H1 (cell line): Measurements from ENCODE around the gene DGCR8. TPM values are rescaled to one million over a fixed set of nuclear protein-coding genes. Genes with fewer than 3 reads are reported as not detected.

Experiments
- CTCF ChIA-PET: fragments of 300-600 bp; sonication (Branson Sonifier 250); formaldehyde crosslinking; loops from one replicate; lab custom pipeline; 2021; ENCODE audit not compliant: partially characterized antibody; lab: Charles Lee
- POLR2A ChIA-PET: fragments of 300-600 bp; sonication (Branson Sonifier 250); formaldehyde crosslinking; loops from one replicate; lab custom pipeline; 2021; ENCODE audit warnings: inconsistent platforms; ENCODE audit not compliant: partially characterized antibody; lab: Charles Lee
- DNase-seq, 2 experiments: peaks; one replicate each; pipeline versions ENCODE4 v3.0.0 to v3.0.0-alpha.2; 2010 to 2022; ENCODE audit warnings: low spot score in 2 of 2, low read depth in 1 of 2, mixed read lengths in 1 of 2
- FAIRE-seq: peaks from 2 replicates; lab custom pipeline; 2011; peaks lifted over from hg19 to GRCh38; lab: Jason Lieb, UNC
- H2AFZ ChIP-seq: 2 replicates; pipeline ENCODE4 v1.8.1; 2012; ENCODE audit warnings: low read length, inconsistent platforms
- H2AK5ac ChIP-seq: 2 replicates; pipeline ENCODE4 v1.6.1; 2013; ENCODE audit warnings: low read depth, low read length
- H2BK120ac ChIP-seq: replicated peaks from 2 replicates; pipeline ENCODE3; 2013; ENCODE audit warnings: low read depth, low read length, inconsistent platforms
- H2BK12ac ChIP-seq: 2 replicates; pipeline ENCODE4 v1.6.1; 2013; ENCODE audit warnings: low read depth, low read length
- H2BK15ac ChIP-seq: 2 replicates; pipeline ENCODE4 v1.6.1; 2013; ENCODE audit warnings: low read length
- H2BK20ac ChIP-seq: 2 replicates; pipeline ENCODE4 v1.6.1; 2013; ENCODE audit warnings: low read length
- H2BK5ac ChIP-seq: 2 replicates; pipeline ENCODE4 v1.6.1; 2013; ENCODE audit warnings: low read depth, low read length
- H3K14ac ChIP-seq: 2 replicates; pipeline ENCODE4 v1.6.1; 2013; ENCODE audit warnings: inconsistent platforms; ENCODE audit not compliant: insufficient read length
- H3K18ac ChIP-seq: 2 replicates; pipeline ENCODE4 v1.6.1; 2013; ENCODE audit warnings: low read length; ENCODE audit errors: extremely low read depth
- H3K23ac ChIP-seq: 2 replicates; pipeline ENCODE4 v1.6.1; 2013; ENCODE audit warnings: inconsistent platforms; ENCODE audit not compliant: insufficient read length
- H3K23me2 ChIP-seq: 2 replicates; pipeline ENCODE4 v1.6.1; 2013; ENCODE audit warnings: low read depth, low read length
- H3K27ac ChIP-seq: 2 replicates; pipeline ENCODE4 v1.6.1; 2011; ENCODE audit warnings: low read depth, low read length, inconsistent platforms
- H3K27me3 ChIP-seq, 4 experiments: replicated peaks in 1 of 4; 1 replicate in 1 of 4; 2 replicates in 3 of 4; pipeline versions ENCODE4 v1.6.1 to v1.8.1; 2011 to 2013; ENCODE audit warnings: low read length in 3 of 4, mild to moderate bottlenecking in 3 of 4, inconsistent platforms in 2 of 4, mixed read lengths in 2 of 4, moderate library complexity in 1 of 4; ENCODE audit not compliant: control insufficient read depth in 3 of 4, insufficient read depth in 3 of 4; ENCODE audit errors: extremely low read depth in 1 of 4
- H3K36me3 ChIP-seq, 4 experiments: 2 replicates each; pipeline versions ENCODE4 v1.6.1 to v1.8.1; 2011 to 2013; ENCODE audit warnings: mild to moderate bottlenecking in 4 of 4, low read length in 3 of 4, moderate library complexity in 2 of 4, control low read depth in 1 of 4, inconsistent platforms in 1 of 4; ENCODE audit not compliant: insufficient read depth in 4 of 4, control insufficient read depth in 2 of 4
- H3K4ac ChIP-seq: replicated peaks from 2 replicates; pipeline ENCODE3; 2013; ENCODE audit warnings: low read length, low read depth, mixed read lengths, inconsistent platforms; ENCODE audit not compliant: insufficient read length
- H3K4me1 ChIP-seq, 4 experiments: replicated peaks in 1 of 4; 1 replicate in 1 of 4; 2 replicates in 3 of 4; pipeline versions ENCODE4 v1.6.1 to v1.8.1; 2011 to 2013; ENCODE audit warnings: low read length in 3 of 4, inconsistent platforms in 2 of 4, mixed read lengths in 1 of 4; ENCODE audit not compliant: insufficient read depth in 4 of 4, control insufficient read depth in 3 of 4
- H3K4me2 ChIP-seq, 2 experiments: 2 replicates each; pipeline versions ENCODE4 v1.6.1 to v1.8.1; 2011 to 2013; ENCODE audit warnings: low read depth in 2 of 2, low read length in 2 of 2, control low read depth in 1 of 2, inconsistent platforms in 1 of 2, mild to moderate bottlenecking in 1 of 2; ENCODE audit not compliant: insufficient read depth in 1 of 2
- H3K4me3 ChIP-seq, 4 experiments: fragments of 200-600, 300-600 bp in 1 of 4; sonication (generic), shearing (Covaris generic), sonication (Bioruptor Twin) in 1 of 4; 2 replicates each; pipeline versions ENCODE4 v1.5.1 to v1.8.1; 2011 to 2016; ENCODE audit warnings: low read length in 4 of 4, low read depth in 3 of 4, control low read depth in 2 of 4, inconsistent platforms in 2 of 4, mild to moderate bottlenecking in 2 of 4, mixed read lengths in 1 of 4, moderate library complexity in 1 of 4; ENCODE audit not compliant: insufficient read depth in 2 of 4; ENCODE audit errors: extremely low read depth in 1 of 4
- H3K56ac ChIP-seq: replicated peaks from 2 replicates; pipeline ENCODE3; 2013; ENCODE audit warnings: low read depth, mild to moderate bottlenecking, mixed read lengths, low read length, inconsistent platforms; ENCODE audit not compliant: insufficient read length
- H3K79me1 ChIP-seq: 2 replicates; pipeline ENCODE4 v1.6.1; 2013; ENCODE audit warnings: low read depth, low read length, control low read depth
- H3K79me2 ChIP-seq, 2 experiments: 2 replicates each; pipeline versions ENCODE4 v1.6.1 to v1.8.1; 2012 to 2013; ENCODE audit warnings: low read length in 2 of 2, mild to moderate bottlenecking in 2 of 2, inconsistent platforms in 1 of 2; ENCODE audit not compliant: insufficient read depth in 2 of 2, control insufficient read depth in 1 of 2
- H3K9ac ChIP-seq, 4 experiments: replicated peaks in 1 of 4; 1 replicate in 1 of 4; 2 replicates in 3 of 4; pipeline versions ENCODE4 v1.6.1 to v1.8.1; 2011 to 2013; ENCODE audit warnings: low read depth in 3 of 4, low read length in 3 of 4, control low read depth in 2 of 4, mild to moderate bottlenecking in 2 of 4, moderate library complexity in 2 of 4, inconsistent platforms in 1 of 4; ENCODE audit errors: extremely low read depth in 1 of 4
- H3K9me3 ChIP-seq, 2 experiments: 2 replicates each; pipeline versions ENCODE4 v1.6.1 to v1.8.1; 2012 to 2013; ENCODE audit warnings: mild to moderate bottlenecking in 2 of 2, moderate library complexity in 2 of 2, control low read depth in 1 of 2, inconsistent platforms in 1 of 2, low read depth in 1 of 2, low read length in 1 of 2, mixed read lengths in 1 of 2; ENCODE audit not compliant: insufficient read depth in 2 of 2
- H4K20me1 ChIP-seq, 2 experiments: replicated peaks in 1 of 2; 2 replicates each; pipeline versions ENCODE3 to v1.8.1; 2011 to 2013; ENCODE audit warnings: inconsistent platforms in 2 of 2, low read length in 2 of 2, mild to moderate bottlenecking in 1 of 2; ENCODE audit not compliant: insufficient read depth in 2 of 2, control insufficient read depth in 1 of 2
- H4K5ac ChIP-seq: 2 replicates; pipeline ENCODE4 v1.6.1; 2013; ENCODE audit warnings: low read length, low read depth, mixed read lengths, inconsistent platforms; ENCODE audit not compliant: insufficient read length
- H4K8ac ChIP-seq: 2 replicates; pipeline ENCODE4 v1.8.0; 2013; ENCODE audit warnings: mild to moderate bottlenecking, moderate library complexity, low read length, inconsistent platforms; ENCODE audit not compliant: insufficient read depth; ENCODE audit errors: extremely low read depth
- H4K91ac ChIP-seq: replicated peaks from 2 replicates; pipeline ENCODE3; 2013; ENCODE audit warnings: low read length, mixed read lengths, inconsistent platforms; ENCODE audit not compliant: insufficient read length
- SIN3A ChIP-seq, 2 experiments: IDR thresholded peaks in 1 of 2; conservative IDR thresholded peaks in 1 of 2; 2 replicates each; pipeline ENCODE4 v1.6.1; 2011 to 2012; ENCODE audit warnings: low read length in 2 of 2, improper control_type of control experiment in 1 of 2, low read depth in 1 of 2, mild to moderate bottlenecking in 1 of 2
- TAF7 ChIP-seq: optimal IDR thresholded peaks from 2 replicates; pipeline ENCODE3; 2011; ENCODE audit warnings: low read depth, mild to moderate bottlenecking, inconsistent platforms, low read length, moderate library complexity, borderline replicate concordance
- WGBS, 2 experiments: shearing (Covaris generic) in 1 of 2; methylation state at CpG; one replicate each; pipeline versions ENCODE4 v1.1.6 to v1.1.7; 2013 to 2015; ENCODE audit warnings: low lambda C conversion rate in 2 of 2, mixed read lengths in 2 of 2, inconsistent platforms in 1 of 2, low coverage in 1 of 2, missing lambda C conversion rate in 1 of 2; ENCODE audit not compliant: insufficient replicate concordance in 2 of 2, insufficient coverage in 1 of 2, insufficient read length in 1 of 2; ENCODE audit errors: extremely low coverage in 1 of 2, missing lambda C conversion rate in 1 of 2; 5-methylcytosine and 5-hydroxymethylcytosine counted together
- polyA plus RNA-seq, 7 experiments: library from polyadenylated mRNA; depleted of rRNA in 3 of 7; stranded (reverse) in 5 of 7; unstranded in 2 of 7; fragments of >200 nt in 5 of 7; fragments of 200-250 nt in 2 of 7; gene quantifications; 1 replicate in 5 of 7; 2 replicates in 1 of 7; 4 replicates in 1 of 7; pipeline versions ENCODE4 v1.2.1 to v1.2.3, GENCODE V29; 2011 to 2013; ENCODE audit warnings: missing spikeins in 2 of 7, mixed read lengths in 2 of 7
- total RNA-seq: library from RNA; stranded (reverse); fragmentation: NEBNext Ultra II Directional; extraction: Animal tissue kit (Norgen Biotek cat#: 25700); gene quantifications from 2 replicates; pipeline ENCODE4 v1.2.1, GENCODE V29; 2021

Gene DGCR8
- total and polyA plus RNA-seq, 2 of the 8 experiments (the other 6 are each of a cell fraction or from before 2014, with no cell fraction given), result 23.7 to 43.7 TPM

- Histone ChIP-seq H3K27ac (no peak overlapping the region), H3K4me2 (no peak overlapping the region), H3K9ac (no peak overlapping the region), H2AFZ (no peak overlapping the region), H3K36me3 (peaks cover 48 to 99% (median 80%) of the 10 kb centered on the region in 4 experiments), H2BK120ac (no peak overlapping the region), H3K4me1 (no peaks in the 10 kb centered on the region), H4K20me1 (peaks cover 15 to 28% of the 10 kb centered on the region in 2 experiments), H2BK5ac (no peak overlapping the region), H3K9me3 (no peaks in the 10 kb centered on the region; a peak in 1 of 4 replicates), H3K23ac (no peak overlapping the region), H3K27me3 (no peaks in the 10 kb centered on the region), H3K79me1 (peaks cover 9% of the 10 kb centered on the region), H3K79me2 (peaks cover 0 to 28% of the 10 kb centered on the region in 2 experiments; a peak in 2 of 4 replicates), H4K91ac (no peak overlapping the region), H3K4me3 (no peak overlapping the region), H2BK15ac (no peak overlapping the region), H3K4ac (no peak overlapping the region), H3K14ac (no peak overlapping the region), H2BK12ac (no peak overlapping the region), H3K56ac (no peak overlapping the region), H3K23me2 (no peaks in the 10 kb centered on the region), H3K18ac (no peak overlapping the region), H2AK5ac (no peak overlapping the region), H4K5ac (no peak overlapping the region), H2BK20ac (no peak overlapping the region), H4K8ac (no peak overlapping the region; the same call in 1 of the 2 replicates)
- TF ChIP-seq SIN3A (conservative IDR thresholded peaks at IDR 0.05 in 1 of 2, IDR thresholded peaks at IDR 0.05 in 1 of 2; ENCODE audit: low read depth in 1 of 2, low read length in 2 of 2) (no peak), TAF7 (no peak)
- FAIRE-seq, result no peak
- ChIA-PET POLR2A (interaction anchor here (0.5 to 29.4 kb wide), 6 partner anchors 10 to 316 kb away, joined by 3 to 598 read pairs (median 4); partner anchors contain the start of genes RANBP1 and TRMT2A), CTCF (interaction anchor here (1.0 to 2.8 kb wide), 8 partner anchors 11 to 144 kb away, joined by 3 to 16 read pairs (median 5); partner anchors contain the start of gene RANBP1)
- no peak for DNase-seq
- WGBS, 2 experiments, result 88% methylated on average over 14 of the region's 15 CpGs; no CpG with 5 or more reads in 1 of the 2 experiments
Observed at GRCh38 chr22:20094197-20094807, 14.3 kb downstream of the DGCR8 start.
